CD4-positive, alpha-beta T cell treated with Interleukin-15 for 4 hours (primary cell): ENCODE data around the gene PKD2.
"Not testable (repeated sequence)": the region's sequence is repeated elsewhere in the genome, so short reads cannot be mapped to it uniquely, and the experiment has no call there.

ENCODE experiments used
- DNase-seq: peaks from one replicate; pipeline ENCODE4 v3.0.0-alpha.2; 2020; ENCODE audit warnings: low spot score

PKD2 gene

GRCh38 chr4:88070031-88070430, 62.6 kb downstream of the PKD2 start:
- no peak for DNase-seq

DNA sequence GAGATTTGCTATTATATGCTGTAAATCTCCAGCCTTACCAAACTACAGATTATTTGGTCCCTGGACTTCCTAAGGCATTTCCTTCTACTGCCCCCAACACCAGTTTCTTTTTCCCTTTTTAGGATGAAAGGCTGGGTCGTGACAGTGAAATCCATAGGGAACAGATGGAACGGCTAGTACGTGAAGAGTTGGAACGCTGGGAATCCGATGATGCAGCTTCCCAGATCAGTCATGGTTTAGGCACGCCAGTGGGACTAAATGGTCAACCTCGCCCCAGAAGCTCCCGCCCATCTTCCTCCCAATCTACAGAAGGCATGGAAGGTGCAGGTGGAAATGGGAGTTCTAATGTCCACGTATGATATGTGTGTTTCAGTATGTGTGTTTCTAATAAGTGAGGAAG, 67.9 kb downstream of the PKD2 start:
- DNase-seq, result no peak

DNA sequence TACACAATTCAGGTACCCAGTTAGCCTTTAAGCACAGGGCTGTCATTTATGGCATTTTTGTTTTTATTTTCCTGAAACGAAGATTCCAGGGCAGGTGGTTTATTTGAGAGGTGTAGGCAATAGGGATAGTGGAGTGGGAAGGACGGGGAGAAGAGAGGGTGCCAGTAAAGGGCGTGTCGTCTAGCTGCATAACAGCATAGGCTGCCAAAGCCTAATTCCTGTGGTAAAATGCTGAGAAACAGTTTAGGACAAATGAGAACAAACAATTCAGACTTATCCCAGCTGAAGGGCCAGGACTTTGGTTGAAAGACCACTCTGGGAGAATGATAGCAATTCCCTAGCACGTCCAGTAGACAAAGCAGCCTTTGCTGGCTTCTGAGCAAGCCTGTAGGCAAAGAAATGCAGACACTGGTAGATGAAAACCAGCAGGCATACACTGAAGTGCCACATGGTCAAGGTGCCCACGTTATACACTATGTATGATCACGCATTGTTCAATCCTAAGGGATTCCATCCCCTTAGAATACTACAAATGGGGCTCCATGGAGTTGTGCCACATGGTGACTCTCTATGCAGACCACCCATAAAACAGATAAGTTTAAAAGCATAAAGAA, 70.6 kb downstream of the PKD2 start:
- no peak for DNase-seq

DNA sequence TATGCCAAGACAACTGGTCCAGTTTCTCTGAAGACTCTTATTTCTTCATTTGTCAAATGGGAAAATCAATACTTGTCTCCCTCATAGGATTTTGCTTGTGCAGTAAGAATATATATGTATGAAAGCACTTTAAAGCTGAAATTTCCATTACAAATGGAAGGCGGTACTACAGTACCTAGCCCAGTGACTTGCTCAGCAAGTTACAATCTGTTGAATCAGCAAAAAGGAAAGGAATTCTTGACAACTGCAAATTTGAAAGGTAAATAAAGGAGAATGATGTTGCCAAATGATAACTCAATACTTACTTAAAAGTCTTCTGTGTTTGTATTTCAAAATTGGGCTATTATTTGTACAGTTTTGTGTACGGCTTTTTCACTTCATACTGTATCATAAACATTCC, 71.1 kb downstream of the PKD2 start:
- DNase-seq, result no peak

DNA sequence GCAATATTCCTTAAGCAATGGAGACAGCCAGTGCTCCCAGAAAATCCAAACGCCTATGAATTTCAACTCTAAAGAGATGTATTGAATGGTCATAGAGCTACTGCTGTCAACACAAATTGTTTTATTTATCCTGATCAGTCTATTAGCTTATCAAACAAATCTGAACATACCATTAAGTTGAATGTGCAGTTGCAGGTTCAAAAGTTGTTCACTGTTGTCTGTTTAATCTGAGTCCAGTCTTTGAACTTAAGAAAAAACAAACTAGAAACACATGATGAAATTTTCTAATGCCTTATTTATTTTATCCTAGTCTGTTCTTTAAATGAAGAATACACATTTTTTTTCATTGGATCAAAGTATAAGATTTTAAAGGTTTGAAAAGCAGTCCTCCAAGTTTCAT, 73.2 kb downstream of the PKD2 start:
- DNase-seq, result no peak

DNA sequence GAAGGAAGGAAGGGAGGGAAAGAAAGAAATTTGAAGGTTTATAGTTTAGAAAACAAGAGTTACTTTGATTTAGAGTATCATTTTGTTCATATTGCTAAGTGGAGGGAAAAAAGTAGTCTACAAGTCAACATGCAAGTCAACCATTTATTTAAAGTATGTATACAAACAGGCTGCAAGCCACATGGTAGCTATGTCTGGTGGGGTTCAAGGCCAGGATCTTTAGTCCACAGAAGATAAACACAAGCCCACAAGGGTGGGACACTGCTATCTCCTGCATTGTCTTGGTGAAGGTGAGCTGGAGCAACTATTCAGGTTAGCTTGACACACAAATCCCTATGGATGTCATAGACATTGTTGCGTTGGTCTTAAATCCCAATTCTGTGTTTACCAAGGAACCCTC, 79.6 kb downstream of the PKD2 start:
- DNase-seq, result no peak

DNA sequence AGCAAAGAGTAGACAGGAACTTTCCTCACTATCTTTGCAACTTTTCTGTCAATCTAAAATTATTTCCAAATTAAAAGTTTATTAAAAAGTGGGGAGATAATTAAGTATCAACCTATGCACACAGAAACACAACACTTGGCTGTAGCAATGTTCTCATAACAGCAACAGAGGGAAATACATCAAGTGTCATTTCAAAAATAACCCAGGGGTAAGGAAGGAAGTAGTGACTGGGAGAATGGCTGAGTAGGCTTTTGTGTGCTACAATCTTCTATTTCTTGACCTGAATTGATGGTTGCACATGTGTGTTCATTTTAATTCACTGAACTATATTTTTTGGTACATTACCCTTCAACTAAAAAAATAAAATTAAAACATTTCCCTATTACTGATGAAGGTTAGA, 83.5 kb downstream of the PKD2 start:
- no peak for DNase-seq

- DNase-seq, result no peak
Observed at GRCh38 chr4:88091378-88091777, 83.9 kb downstream of the PKD2 start.

GRCh38 chr4:88093874-88094273, 86.4 kb downstream of the PKD2 start:
- DNase-seq, result no peak

DNA sequence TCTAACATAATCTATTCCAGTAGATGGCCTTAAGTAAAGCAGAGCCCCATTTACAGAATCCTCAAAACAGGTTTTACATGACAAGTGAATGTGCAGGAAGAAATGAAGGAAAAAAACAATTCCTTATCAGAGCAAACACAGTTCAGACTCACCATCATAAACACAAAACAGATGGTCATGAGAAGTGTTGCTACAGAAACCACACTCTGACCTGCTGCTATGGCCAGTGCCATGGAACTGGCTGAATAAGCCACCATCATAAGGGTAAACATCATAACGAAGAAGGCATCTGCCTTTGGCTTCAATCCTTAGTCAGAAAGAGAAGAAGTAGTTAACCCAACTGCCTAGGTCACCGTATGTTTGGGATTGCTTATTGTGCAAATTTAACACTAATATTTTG, 89.9 kb downstream of the PKD2 start:
- no peak for DNase-seq

GRCh38 chr4:88097781-88098180, 90.3 kb downstream of the PKD2 start:
- DNase-seq, result no peak

GRCh38 chr4:88098993-88099752, 91.7 kb downstream of the PKD2 start:
- DNase-seq, result no peak

GRCh38 chr4:88101165-88101564, 93.7 kb downstream of the PKD2 start:
- no peak for DNase-seq

- no peak for DNase-seq
Observed at GRCh38 chr4:88102026-88102425, 94.6 kb downstream of the PKD2 start.

DNA sequence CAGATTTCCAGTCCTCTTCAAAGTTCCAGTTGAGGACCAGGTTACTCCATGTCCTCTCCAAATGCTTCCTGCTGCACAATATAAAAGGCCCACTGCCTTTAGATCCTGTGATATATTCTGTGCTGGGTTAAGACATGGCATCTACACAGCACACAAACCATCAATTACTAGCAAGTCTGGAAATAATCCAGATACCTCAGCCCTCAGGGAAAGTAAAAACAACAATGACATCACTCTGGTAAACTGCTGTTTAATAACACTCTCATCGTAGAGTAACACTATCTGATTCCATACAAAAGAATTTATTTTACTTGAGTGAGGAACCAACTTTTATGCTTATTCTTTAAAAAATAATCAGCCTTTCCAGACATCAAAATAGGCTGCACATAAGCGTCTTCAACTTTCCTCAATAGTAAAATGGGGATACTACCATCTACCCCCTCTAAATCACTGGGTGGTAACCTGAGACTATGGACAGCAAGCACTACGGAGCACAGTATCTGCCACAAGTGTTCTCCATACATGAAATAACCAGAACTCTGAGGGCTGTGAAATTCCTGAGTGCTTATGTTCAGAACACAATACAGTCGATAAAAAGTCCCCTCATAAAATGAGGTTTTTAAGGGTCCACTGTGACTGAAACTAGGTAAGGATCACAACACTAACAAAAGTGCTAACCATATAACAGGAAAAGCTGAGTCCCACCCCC, 97.6 kb downstream of the PKD2 start:
- DNase-seq, result no peak

- no peak for DNase-seq
Observed at GRCh38 chr4:88106205-88106604, 98.8 kb downstream of the PKD2 start.

- DNase-seq, result no peak
Observed at GRCh38 chr4:88107406-88108107, 100.1 kb downstream of the PKD2 start.

- DNase-seq, result not testable (repeated sequence)
Observed at GRCh38 chr4:88108108-88108465, 100.7 kb downstream of the PKD2 start.

DNA sequence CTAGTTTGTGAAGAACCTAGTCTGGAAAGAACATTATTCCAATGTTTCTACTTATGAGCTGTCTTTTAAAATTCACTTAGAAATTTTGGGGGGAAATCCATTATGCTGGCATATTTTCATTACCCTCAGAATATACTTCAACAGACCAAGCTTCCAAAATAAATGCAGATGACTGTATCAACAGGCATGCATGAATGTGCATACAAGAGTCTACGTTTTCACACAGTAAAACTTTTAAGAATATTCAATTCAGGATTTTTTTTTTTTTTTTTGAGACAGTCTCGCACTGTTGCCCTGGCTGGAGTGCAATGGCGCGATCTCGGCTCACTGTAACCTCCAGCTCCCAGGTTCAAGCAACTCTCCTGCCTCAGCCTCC, 101.3 kb downstream of the PKD2 start:
- DNase-seq, result no peak

DNA sequence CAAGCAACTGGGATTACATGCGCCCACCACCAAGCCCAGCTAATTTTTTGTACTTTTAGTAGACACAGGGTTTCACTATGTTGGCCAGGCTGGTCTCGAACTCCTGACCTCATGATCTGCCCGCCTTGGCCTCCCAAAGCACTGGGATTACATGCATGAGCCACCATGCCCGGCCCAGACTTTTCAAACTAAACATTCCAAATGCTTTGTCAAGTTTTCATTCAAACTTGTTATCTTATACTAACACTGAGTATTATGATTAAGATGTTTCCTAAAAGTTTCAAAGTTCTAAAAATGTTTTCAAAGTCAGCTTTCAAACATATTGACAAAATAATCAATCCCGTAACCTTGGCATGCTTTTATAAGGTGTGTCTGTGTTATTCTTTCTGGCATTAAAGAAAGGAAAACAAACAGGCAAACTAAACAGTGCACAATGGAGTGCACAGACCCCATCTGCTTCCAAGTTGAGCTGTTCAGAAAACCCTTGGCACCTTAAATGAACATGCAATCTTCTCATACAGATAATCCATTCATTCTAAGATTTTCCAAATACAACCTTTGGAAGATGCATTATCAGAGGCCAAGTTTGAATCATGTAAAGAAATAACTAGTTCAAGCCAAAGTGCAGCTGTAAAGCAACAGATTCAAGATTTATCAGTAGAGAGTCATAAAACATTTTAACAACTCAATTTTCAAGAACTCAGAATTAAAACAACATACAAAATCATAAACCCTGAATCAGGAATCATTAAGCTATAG, 101.9 kb downstream of the PKD2 start:
- DNase-seq, result no peak

DNA sequence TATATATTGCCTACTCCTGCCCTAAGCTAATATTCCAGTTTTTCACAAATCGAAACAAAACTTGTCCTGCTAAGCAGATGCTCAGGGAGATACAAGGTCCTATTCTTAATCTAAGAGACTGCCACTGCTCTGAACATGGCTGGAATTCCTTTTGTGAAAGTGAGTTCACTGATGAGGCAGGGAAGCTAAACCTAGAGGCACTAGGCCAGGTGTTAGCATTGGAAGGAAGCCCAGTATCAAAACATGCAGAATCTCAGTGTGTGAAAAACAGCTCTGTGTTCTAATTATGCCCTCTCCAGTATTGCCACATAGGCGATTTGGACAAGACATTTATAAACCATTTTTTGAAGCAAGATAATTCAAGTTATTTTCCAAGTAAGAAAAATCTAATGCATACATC, 103.4 kb downstream of the PKD2 start:
- DNase-seq, result no peak

- no peak for DNase-seq
Observed at GRCh38 chr4:88112856-88113255, 105.4 kb downstream of the PKD2 start.
